ENCODE results near the gene CCDC13.
A peak's percentile ranks its signal among the peaks of the same experiment; 100 is the strongest.

The CCDC13 gene

DNA sequence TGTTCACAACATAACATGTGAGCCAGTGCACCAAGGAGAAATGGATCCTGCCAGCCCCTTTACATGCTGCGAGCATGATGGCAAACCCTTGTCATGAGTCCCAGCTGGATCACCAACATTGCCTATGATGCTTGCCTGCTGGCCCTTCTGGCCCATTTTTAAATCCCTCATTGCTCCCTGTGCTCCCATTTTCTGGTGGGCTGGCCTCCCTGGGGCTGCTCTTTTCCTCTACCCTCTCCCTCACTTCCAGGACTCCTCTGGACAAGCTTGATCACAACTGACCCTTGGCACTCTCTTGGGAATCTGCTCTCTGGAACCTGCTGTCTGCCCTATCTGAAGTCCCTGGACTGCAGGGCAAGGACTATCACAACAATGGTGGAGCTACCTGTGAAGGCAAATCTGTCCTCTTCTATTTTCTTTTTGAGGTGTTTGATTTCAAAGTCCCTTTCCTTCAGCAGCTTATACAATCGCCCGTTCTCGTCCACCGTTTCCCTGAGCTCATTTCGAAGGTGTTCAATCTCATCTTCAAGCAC, 16.3 kb downstream of the CCDC13 start:
- Histone ChIP-seq H4K91ac (ENCODE audit: low read depth, low read length) (no peak overlapping the region), H3K27ac (ENCODE audit: low read depth, low read length) (no peak overlapping the region), H2AFZ (ENCODE audit: insufficient read depth, low read length, poor library complexity) (no peak overlapping the region), H2AK5ac (ENCODE audit: low read length) (no peak overlapping the region), H3K18ac (ENCODE audit: low read length) (no peak overlapping the region), H2BK120ac (ENCODE audit: insufficient read depth, low read length, poor library complexity) (no peak overlapping the region), H3K79me2 (ENCODE audit: control insufficient read depth, insufficient read depth, low read length, poor library complexity) (no peaks in the 10 kb centered on the region), H3K9ac (ENCODE audit: low read length) (no peak overlapping the region), H3K4me1 (ENCODE audit: control insufficient read depth in 1 of 2, insufficient read depth in 2 of 2, low read length in 2 of 2) (no peaks in the 10 kb centered on the region), H3K36me3 (ENCODE audit: control insufficient read depth in 1 of 2, insufficient read depth in 2 of 2, low read length in 2 of 2) (no peaks in the 10 kb centered on the region), H2BK5ac (ENCODE audit: low read depth, low read length, poor library complexity) (no peak overlapping the region), H3K23ac (ENCODE audit: low read length) (no peak overlapping the region), H4K12ac (ENCODE audit: low read depth, low read length) (no peak overlapping the region), H4K8ac (ENCODE audit: low read depth, low read length) (no peak overlapping the region), H3K27me3 (ENCODE audit: insufficient read depth, low read length) (no peaks in the 10 kb centered on the region), H3K14ac (ENCODE audit: low read length) (no peak overlapping the region), H3K79me1 (ENCODE audit: low read length) (no peaks in the 10 kb centered on the region), H3K4me2 (ENCODE audit: low read length) (no peak overlapping the region), H3K4me3 (ENCODE audit: low read depth, low read length) (no peak overlapping the region), H3K4ac (ENCODE audit: low read depth, low read length) (no peak overlapping the region), H3K9me3 (ENCODE audit: insufficient read depth, low read depth, low read length) (no peaks in the 10 kb centered on the region), H2BK12ac (ENCODE audit: low read length) (no peak overlapping the region)
- no peak for DNase-seq
- WGBS (ENCODE audit: extremely low coverage, insufficient coverage, insufficient read length), result no CpG with 5 or more reads among the region's 6 CpGs

DNA sequence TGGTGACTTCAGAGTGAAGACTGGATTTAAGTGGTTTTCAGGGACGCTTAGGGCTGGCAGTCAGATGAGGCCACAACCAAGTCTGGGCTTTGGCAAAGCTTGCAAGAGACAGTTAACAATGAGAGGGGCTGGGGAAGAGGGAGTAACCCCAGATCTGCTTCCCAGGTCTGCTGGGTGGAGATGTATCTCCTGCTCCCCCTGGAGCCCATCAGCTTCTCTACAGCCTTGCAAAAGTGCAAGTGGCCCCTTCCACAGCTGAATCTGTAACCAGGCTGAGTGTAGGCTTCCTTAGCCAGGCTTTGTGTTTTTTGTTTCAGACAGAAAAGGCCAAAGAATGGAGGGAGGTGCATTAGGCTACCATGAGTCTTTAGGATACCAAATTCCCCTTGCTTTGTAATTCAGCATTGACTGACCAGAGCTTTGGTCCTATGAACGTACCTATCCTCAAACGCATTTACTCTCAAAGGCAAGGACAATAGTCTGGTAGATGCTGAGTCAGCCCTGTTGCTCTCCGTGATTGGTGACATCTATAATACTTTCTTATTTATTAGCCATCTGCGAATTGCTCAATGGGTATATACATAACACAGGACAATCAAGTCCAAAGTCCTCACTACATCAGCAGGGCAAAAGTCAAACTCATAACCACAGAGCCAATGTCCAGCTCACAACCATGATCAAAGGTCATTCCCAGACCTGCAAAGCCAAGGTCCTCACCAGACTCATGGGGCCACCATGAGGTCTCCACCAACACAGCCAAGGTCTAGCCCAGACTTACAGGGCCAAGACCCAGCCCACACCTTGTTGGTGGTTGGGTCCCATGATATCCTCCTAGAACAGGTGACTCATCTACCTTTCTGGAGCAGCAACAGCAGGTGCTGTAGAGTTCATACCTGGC, 17.1 kb downstream of the CCDC13 start:
- no peak for DNase-seq
- H3K9ac ChIP-seq (ENCODE audit: low read length), result no peak overlapping the region
- no peak overlapping the region for H4K8ac ChIP-seq (ENCODE audit: low read depth, low read length)
- H2BK12ac ChIP-seq (ENCODE audit: low read length), result no peak overlapping the region
- WGBS (ENCODE audit: extremely low coverage, insufficient coverage, insufficient read length), result no CpG with 5 or more reads among the region's 5 CpGs
- no peak overlapping the region for H2BK120ac ChIP-seq (ENCODE audit: insufficient read depth, low read length, poor library complexity)
- no peaks in the 10 kb centered on the region for H3K79me2 ChIP-seq (ENCODE audit: control insufficient read depth, insufficient read depth, low read length, poor library complexity)
- H3K18ac ChIP-seq (ENCODE audit: low read length), result no peak overlapping the region
- no peak overlapping the region for H3K14ac ChIP-seq (ENCODE audit: low read length)
- no peak overlapping the region for H3K4me3 ChIP-seq (ENCODE audit: low read depth, low read length)
- H2AK5ac ChIP-seq (ENCODE audit: low read length), result no peak overlapping the region
- no peaks in the 10 kb centered on the region for H3K27me3 ChIP-seq (ENCODE audit: insufficient read depth, low read length)
- no peak overlapping the region for H3K4me2 ChIP-seq (ENCODE audit: low read length)
- H3K79me1 ChIP-seq (ENCODE audit: low read length), result no peaks in the 10 kb centered on the region
- no peaks in the 10 kb centered on the region for H3K36me3 ChIP-seq (ENCODE audit: control insufficient read depth in 1 of 2, insufficient read depth in 2 of 2, low read length in 2 of 2)
- no peak overlapping the region for H4K12ac ChIP-seq (ENCODE audit: low read depth, low read length)
- H3K23ac ChIP-seq (ENCODE audit: low read length), result no peak overlapping the region
- no peak overlapping the region for H2AFZ ChIP-seq (ENCODE audit: insufficient read depth, low read length, poor library complexity)
- H3K4me1 ChIP-seq (ENCODE audit: control insufficient read depth in 1 of 2, insufficient read depth in 2 of 2, low read length in 2 of 2), result peaks cover 0 to 3% of the 10 kb centered on the region in 2 experiments
- H3K9me3 ChIP-seq (ENCODE audit: insufficient read depth, low read depth, low read length), result no peaks in the 10 kb centered on the region
- no peak overlapping the region for H3K4ac ChIP-seq (ENCODE audit: low read depth, low read length)
- H3K27ac ChIP-seq (ENCODE audit: low read depth, low read length), result no peak overlapping the region
- H4K91ac ChIP-seq (ENCODE audit: low read depth, low read length), result no peak overlapping the region
- H2BK5ac ChIP-seq (ENCODE audit: low read depth, low read length, poor library complexity), result no peak overlapping the region

DNA sequence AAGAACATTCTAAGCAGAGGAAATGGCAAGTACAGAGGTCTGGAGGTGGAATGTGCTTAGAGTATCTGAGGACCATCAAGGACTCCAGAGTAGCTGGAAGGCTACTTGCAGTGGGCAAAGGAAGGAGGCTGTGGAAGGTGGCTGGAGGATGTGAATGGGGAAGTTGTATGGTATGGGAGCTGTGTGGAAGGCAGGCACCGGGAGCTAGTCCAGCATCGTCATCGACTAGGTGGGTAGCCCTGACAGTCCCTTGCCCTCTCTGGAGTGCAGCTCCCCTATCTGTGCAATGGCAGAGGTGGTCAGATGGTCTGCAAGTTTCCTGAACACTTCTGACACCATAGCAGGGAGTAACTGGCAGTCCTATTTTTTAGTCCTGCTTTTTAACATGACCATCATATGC, 19.3 kb downstream of the CCDC13 start:
- no peak overlapping the region for H2BK5ac ChIP-seq (ENCODE audit: low read depth, low read length, poor library complexity)
- H2AFZ ChIP-seq (ENCODE audit: insufficient read depth, low read length, poor library complexity), result no peak overlapping the region
- no peaks in the 10 kb centered on the region for H3K79me2 ChIP-seq (ENCODE audit: control insufficient read depth, insufficient read depth, low read length, poor library complexity)
- no peaks in the 10 kb centered on the region for H3K27me3 ChIP-seq (ENCODE audit: insufficient read depth, low read length)
- H2BK12ac ChIP-seq (ENCODE audit: low read length), result no peak overlapping the region
- no peak overlapping the region for H3K27ac ChIP-seq (ENCODE audit: low read depth, low read length)
- H2AK5ac ChIP-seq (ENCODE audit: low read length), result no peak overlapping the region
- H3K4me3 ChIP-seq (ENCODE audit: low read depth, low read length), result no peak overlapping the region
- H3K9ac ChIP-seq (ENCODE audit: low read length), result no peak overlapping the region
- no CpG with 5 or more reads among the region's 3 CpGs for WGBS (ENCODE audit: extremely low coverage, insufficient coverage, insufficient read length)
- no peak overlapping the region for H4K8ac ChIP-seq (ENCODE audit: low read depth, low read length)
- no peaks in the 10 kb centered on the region for H3K9me3 ChIP-seq (ENCODE audit: insufficient read depth, low read depth, low read length)
- H3K79me1 ChIP-seq (ENCODE audit: low read length), result no peaks in the 10 kb centered on the region
- DNase-seq, result no peak
- H3K4ac ChIP-seq (ENCODE audit: low read depth, low read length), result no peak overlapping the region
- no peak overlapping the region for H3K14ac ChIP-seq (ENCODE audit: low read length)
- peaks cover 2 to 7% of the 10 kb centered on the region in 2 experiments for H3K4me1 ChIP-seq (ENCODE audit: control insufficient read depth in 1 of 2, insufficient read depth in 2 of 2, low read length in 2 of 2)
- no peak overlapping the region for H2BK120ac ChIP-seq (ENCODE audit: insufficient read depth, low read length, poor library complexity)
- no peak overlapping the region for H4K12ac ChIP-seq (ENCODE audit: low read depth, low read length)
- no peak overlapping the region for H4K91ac ChIP-seq (ENCODE audit: low read depth, low read length)
- no peak overlapping the region for H3K18ac ChIP-seq (ENCODE audit: low read length)
- H3K4me2 ChIP-seq (ENCODE audit: low read length), result no peak overlapping the region
- H3K36me3 ChIP-seq (ENCODE audit: control insufficient read depth in 1 of 2, insufficient read depth in 2 of 2, low read length in 2 of 2), result no peaks in the 10 kb centered on the region
- H3K23ac ChIP-seq (ENCODE audit: low read length), result peak overlapping the region; percentile 58

DNA sequence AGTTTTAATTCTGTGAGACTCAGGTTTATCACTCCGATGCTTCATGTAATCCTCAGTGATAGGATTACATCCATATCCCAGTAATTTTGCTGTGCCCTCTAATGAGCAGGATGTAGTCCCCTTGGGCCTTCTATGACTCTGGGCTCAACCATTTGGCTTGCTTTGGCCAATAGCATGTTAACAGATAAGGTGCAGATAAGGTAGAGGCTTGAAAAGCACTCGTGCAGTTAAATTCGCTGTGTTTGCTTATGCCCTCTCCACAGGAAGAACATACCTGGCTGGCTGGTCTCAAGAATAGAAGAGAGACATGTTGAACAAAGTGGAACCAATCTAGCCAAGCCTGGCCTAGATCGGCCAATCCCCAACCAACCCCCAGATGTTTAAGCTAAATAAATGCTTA, 20.1 kb downstream of the CCDC13 start:
- H3K9me3 ChIP-seq (ENCODE audit: insufficient read depth, low read depth, low read length), result no peaks in the 10 kb centered on the region
- H3K36me3 ChIP-seq (ENCODE audit: control insufficient read depth in 1 of 2, insufficient read depth in 2 of 2, low read length in 2 of 2), result no peaks in the 10 kb centered on the region
- WGBS (ENCODE audit: extremely low coverage, insufficient coverage, insufficient read length), result no CpG with 5 or more reads among the region's 4 CpGs
- DNase-seq, result no peak
- no peak overlapping the region for H3K23ac ChIP-seq (ENCODE audit: low read length)
- H3K4ac ChIP-seq (ENCODE audit: low read depth, low read length), result no peak overlapping the region
- no peak overlapping the region for H2AK5ac ChIP-seq (ENCODE audit: low read length)
- no peak overlapping the region for H4K91ac ChIP-seq (ENCODE audit: low read depth, low read length)
- H3K14ac ChIP-seq (ENCODE audit: low read length), result no peak overlapping the region
- H3K4me3 ChIP-seq (ENCODE audit: low read depth, low read length), result no peak overlapping the region
- no peak overlapping the region for H2BK12ac ChIP-seq (ENCODE audit: low read length)
- peaks cover 2 to 7% of the 10 kb centered on the region in 2 experiments for H3K4me1 ChIP-seq (ENCODE audit: control insufficient read depth in 1 of 2, insufficient read depth in 2 of 2, low read length in 2 of 2)
- no peak overlapping the region for H4K12ac ChIP-seq (ENCODE audit: low read depth, low read length)
- H3K4me2 ChIP-seq (ENCODE audit: low read length), result no peak overlapping the region
- H2BK5ac ChIP-seq (ENCODE audit: low read depth, low read length, poor library complexity), result no peak overlapping the region
- no peak overlapping the region for H2AFZ ChIP-seq (ENCODE audit: insufficient read depth, low read length, poor library complexity)
- H3K27ac ChIP-seq (ENCODE audit: low read depth, low read length), result no peak overlapping the region
- no peak overlapping the region for H3K18ac ChIP-seq (ENCODE audit: low read length)
- H4K8ac ChIP-seq (ENCODE audit: low read depth, low read length), result no peak overlapping the region
- H3K79me1 ChIP-seq (ENCODE audit: low read length), result no peaks in the 10 kb centered on the region
- no peaks in the 10 kb centered on the region for H3K79me2 ChIP-seq (ENCODE audit: control insufficient read depth, insufficient read depth, low read length, poor library complexity)
- no peaks in the 10 kb centered on the region for H3K27me3 ChIP-seq (ENCODE audit: insufficient read depth, low read length)
- H2BK120ac ChIP-seq (ENCODE audit: insufficient read depth, low read length, poor library complexity), result no peak overlapping the region
- H3K9ac ChIP-seq (ENCODE audit: low read length), result no peak overlapping the region
